HG03025 (cell line): Measurements from ENCODE around the gene ZBTB1.
"Not testable (repeated sequence)": the region's sequence is repeated elsewhere in the genome, so short reads cannot be mapped to it uniquely, and the experiment has no call there.

ENCODE experiments used
- ATAC-seq: cut with Tn5 transposase; IDR thresholded peaks from one replicate; pipeline ENCODE4 v1.9.1; 2021; ENCODE audit warnings: mild to moderate bottlenecking, moderate library complexity; ENCODE audit not compliant: unreplicated experiment, low FRiP score

Gene ZBTB1

DNA sequence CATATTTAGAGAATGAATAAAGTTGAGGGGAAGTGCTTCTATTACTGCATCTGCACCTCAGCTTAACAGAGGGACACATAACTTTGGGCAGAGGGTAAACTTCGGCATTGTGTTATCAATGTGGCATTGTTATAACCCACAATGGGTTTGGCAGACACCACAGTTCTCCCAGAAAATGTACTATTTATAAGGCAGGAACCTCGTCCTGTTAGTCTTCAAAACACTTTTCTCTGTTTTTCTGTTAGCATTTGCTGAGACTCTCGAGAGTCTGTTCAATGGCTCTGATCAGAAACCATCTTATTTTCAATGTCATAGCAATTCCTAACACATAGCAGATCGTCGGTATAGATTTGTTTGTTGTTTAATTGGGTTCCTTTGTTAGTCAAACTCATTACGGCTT, 59.1 kb downstream of the ZBTB1 start:
- no peak for ATAC-seq

DNA sequence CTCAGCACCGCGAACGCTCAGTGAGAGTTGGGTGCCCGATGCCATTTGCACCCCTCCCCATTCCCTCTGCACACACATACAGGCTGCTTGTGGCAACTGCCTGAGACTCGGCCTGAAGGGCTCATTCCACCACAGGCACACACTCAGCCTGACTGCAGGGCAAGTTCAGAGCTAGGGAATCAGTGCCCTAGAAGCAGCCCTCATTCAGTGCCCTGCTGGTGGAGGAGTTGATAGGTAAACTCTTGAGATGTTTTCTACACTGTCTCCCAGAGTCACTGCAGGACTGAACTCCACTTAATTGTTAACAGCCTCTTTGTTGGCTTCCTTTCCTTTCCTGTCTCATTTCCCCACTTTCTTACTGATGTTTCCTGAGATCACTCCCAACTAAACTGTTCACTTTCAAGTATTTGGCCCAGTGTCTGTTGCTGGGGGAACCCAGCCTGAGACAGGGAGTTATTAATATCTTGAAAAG, 62.1 kb downstream of the ZBTB1 start:
- no peak for ATAC-seq

DNA sequence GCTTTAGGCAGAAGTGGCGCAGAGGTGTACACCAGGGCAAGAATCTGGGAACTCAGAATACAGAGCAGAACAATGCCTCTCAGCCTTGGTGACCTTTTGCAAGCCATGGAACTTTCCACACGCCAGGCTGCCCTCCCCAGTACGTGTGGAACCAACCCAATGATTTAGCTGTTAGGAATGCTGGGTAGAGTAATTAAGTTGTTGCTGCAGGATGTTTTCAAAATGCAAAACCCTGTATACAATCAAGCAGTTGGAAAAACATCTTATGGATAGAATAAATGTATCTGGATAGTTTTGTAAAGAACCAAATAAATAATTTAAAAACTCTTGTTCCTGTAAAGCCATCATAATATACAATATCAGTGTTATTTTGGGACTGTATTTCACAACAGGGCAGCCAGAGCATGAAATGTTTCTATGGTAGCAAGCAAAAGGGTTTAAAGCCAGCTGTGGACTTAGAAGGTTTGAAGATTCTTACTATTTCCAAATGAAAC, 64.6 kb downstream of the ZBTB1 start:
- no peak for ATAC-seq

DNA sequence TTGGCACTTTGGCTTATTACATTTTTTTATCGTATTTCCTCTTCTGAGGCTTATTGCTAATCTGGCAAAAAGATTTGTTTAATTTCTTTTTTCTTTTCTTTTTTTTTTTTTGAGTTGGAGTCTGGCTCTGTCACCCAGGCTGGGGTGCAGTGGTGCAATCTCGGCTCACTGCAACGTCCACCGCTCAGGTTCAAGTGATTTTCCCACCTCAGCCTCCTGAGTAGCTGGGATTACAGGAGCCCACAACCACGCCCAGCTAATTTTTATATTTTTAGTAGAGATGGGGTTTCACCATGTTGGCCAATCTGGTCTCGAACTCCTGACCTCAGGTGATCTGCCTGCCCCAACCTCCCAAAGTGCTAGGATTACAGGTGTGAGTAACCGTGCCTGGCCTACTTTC, 65.1 kb downstream of the ZBTB1 start:
- not testable (repeated sequence) for ATAC-seq

DNA sequence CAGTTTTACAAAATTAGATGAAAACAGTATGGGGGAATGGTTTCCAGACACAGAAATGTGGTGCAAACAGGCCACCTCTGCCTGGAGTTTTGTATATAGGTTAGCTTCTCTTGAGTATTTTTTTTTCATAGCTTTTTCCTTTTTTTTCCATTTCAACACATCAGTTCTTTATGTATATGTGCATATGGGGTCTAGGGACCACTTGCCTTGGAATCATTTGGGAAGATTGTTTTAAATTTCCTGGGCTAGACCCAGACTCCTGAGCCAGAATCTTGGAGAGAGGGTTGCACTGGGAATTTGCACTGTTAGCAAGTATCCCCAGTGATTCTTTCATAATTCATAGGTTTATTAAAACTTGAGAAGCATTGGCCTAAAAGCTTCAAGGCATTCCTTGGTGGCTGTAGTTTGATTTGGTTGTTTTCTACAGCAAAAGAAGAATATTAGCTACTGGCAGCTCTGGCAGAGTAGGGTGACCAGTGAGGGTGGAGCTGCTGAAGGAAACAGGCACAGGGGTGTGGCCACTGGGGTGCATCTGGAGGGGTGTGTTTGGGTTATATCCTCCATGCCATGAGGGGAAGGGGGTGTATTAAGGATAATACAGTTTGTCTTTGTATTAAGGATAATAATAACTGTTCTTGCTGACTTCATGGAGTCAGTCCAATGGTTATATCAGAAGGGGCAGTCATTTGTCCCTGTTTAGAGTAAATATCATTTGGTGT, 68.0 kb downstream of the ZBTB1 start:
- no peak for ATAC-seq

DNA sequence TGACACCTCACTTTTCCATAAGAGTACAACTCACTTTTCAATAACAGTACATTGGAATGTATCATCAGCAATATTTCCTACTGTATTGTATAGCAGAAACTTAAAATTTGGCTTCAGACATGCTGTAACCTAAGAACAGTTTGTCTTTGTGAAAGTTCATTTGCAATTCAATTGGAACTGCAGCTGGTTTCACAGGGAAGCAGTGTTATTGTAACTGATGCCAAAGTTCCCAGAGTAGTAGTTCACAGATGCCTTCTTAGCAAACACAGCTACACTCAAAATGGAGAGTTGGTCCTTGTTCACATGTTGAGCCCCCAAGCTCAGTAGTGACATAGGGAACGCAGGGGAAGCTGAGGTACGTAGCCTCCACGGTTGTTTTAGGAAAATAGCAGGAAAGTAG, 68.5 kb downstream of the ZBTB1 start:
- no peak for ATAC-seq
